ENCODE results near the gene VAT1.
"Not testable (repeated sequence)": the region's sequence is repeated elsewhere in the genome, so short reads cannot be mapped to it uniquely, and the experiment has no call there.

The VAT1 gene

GRCh38 chr17:43010667-43011308 is 11.4 kb downstream of the VAT1 start:
- no peak for DNase-seq

GRCh38 chr17:43006639-43007551 is 15.3 kb downstream of the VAT1 start, which contains the start of gene IFI35:
Gene IFI35, plus strand, starts transcription at chr17:43006784. Its CDS starts 164 bp downstream, at chr17:43006948.
- DNase-seq = peak in 48 of 56 donors; percentile 19 to 83 (median 56)

- DNase-seq = no peak
These were observed 18.5 kb downstream of the VAT1 start for GRCh38 chr17:43003542-43004172.

- not testable (repeated sequence) for DNase-seq
These were observed 21.3 kb downstream of the VAT1 start for GRCh38 chr17:43000894-43001293.

GRCh38 chr17:42999003-42999525 is 23.1 kb downstream of the VAT1 start:
- DNase-seq = no peak

- peak; percentile 82 to 100 (median 98) for DNase-seq
These were observed 23.9 kb downstream of the VAT1 start, which contains the start of gene RPL27 for GRCh38 chr17:42997984-42998938. Gene RPL27, plus strand, starts transcription at chr17:42998419. Its CDS starts 332 bp downstream, at chr17:42998751.

GRCh38 chr17:42997390-42997983 is 24.7 kb downstream of the VAT1 start:
- DNase-seq = no peak

- DNase-seq = not testable (repeated sequence)
These were observed 28.3 kb downstream of the VAT1 start for GRCh38 chr17:42993913-42994312.

GRCh38 chr17:42992872-42993271 is 29.3 kb downstream of the VAT1 start:
- DNase-seq = no peak

GRCh38 chr17:42991471-42991870 is 30.7 kb downstream of the VAT1 start:
- DNase-seq = no peak

- no peak for DNase-seq
These were observed 32.2 kb downstream of the VAT1 start for GRCh38 chr17:42989726-42990652.

- DNase-seq = no peak
These were observed 33.0 kb downstream of the VAT1 start for GRCh38 chr17:42989141-42989540.

- no peak for DNase-seq
These were observed 37.0 kb downstream of the VAT1 start for GRCh38 chr17:42985225-42985624.

GRCh38 chr17:42982266-42982665 is 39.9 kb downstream of the VAT1 start:
- DNase-seq = no peak

GRCh38 chr17:42980766-42981397 is 41.3 kb downstream of the VAT1 start:
- DNase-seq = peak in 42 of 56 donors; percentile 3 to 69 (median 38)

- peak in 55 of 56 donors; percentile 31 to 94 (median 75) for DNase-seq
These were observed 41.9 kb downstream of the VAT1 start, which contains the start of gene RUNDC1 for GRCh38 chr17:42980274-42980765. Gene RUNDC1, plus strand, starts transcription at chr17:42980565. Its CDS starts 12 bp downstream, at chr17:42980577.

GRCh38 chr17:42979511-42980273 is 42.5 kb downstream of the VAT1 start, which contains the start of gene PTGES3L:
Gene PTGES3L, minus strand, starts transcription at chr17:42980080. Its CDS starts 27 bp downstream, at chr17:42980053.
- peak in 40 of 56 donors; percentile 3 to 77 (median 42) for DNase-seq

Data from nucleus accumbens (tissue), 56 donors.